NCI-H1694 treated with DMSO at 0.1 percent for 48 hours (cell line): ENCODE measurements around the gene RGS10.

ENCODE experiments used
- DNase-seq: peaks from one replicate; lab custom pipeline; 2025; lab: John Stamatoyannopoulos, UW

RGS10 gene

DNA sequence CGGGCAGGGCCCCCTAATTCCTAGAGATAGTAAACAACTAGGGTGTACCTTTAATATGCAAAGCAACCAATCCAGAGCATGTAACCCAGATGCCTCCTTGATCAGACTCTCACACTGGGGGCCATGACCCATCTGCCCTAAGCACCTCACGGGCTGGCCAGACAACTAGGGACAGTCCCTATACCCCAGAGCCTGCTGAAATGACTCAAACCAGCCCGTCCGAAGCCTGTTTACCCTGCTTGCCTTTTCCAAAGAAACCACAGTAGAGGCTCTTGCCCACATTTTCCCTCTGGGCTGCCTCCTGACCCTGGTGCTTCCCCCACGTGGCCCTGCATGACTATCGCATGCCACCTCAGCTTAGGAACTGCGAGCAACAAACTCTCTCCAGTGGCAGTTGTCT is 46.2 kb downstream of the RGS10 start:
- no peak for DNase-seq

DNA sequence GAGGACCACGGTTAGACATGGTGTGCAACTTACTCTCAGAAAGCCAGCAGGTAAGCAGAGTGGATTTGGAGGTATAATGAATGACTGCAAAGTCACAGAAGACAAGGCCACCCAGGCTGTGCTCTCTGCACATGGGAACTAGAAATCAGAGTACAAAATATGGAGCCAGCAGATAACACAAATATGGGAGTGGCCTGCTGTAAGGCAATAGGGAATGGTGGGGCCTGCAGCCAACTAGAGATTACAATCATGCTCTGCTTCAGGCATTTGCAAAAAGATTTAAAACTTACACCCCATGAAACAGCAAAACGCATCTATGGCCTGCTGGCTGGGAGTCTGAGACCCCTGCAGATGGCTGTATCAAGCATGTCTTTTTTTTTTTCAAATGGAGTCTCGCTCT is 47.0 kb downstream of the RGS10 start:
- DNase-seq, result no peak

DNA sequence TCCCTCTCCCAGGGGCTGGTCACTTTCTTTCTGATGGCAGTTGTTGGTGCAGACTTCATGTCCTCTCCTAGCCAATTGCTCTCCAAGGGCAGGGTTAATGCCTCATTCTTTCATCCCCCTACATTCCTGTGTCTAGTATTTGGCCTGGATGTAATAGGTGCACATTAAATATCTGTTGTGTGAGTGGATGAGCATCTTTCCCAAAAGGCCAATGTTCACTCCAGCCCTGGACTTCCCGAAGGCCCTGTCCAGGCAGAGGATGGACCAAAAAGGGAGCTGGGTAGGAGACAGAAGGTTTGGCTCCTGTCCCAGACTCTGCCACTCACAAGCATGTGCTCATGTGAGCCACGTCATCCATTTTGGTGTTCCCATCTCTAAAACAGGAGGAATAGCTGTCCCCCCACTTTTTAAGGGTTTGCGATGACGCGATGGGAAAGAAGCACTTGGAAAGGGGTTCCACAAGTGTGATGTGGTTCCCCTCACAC is 47.5 kb downstream of the RGS10 start:
- DNase-seq, result no peak

DNA sequence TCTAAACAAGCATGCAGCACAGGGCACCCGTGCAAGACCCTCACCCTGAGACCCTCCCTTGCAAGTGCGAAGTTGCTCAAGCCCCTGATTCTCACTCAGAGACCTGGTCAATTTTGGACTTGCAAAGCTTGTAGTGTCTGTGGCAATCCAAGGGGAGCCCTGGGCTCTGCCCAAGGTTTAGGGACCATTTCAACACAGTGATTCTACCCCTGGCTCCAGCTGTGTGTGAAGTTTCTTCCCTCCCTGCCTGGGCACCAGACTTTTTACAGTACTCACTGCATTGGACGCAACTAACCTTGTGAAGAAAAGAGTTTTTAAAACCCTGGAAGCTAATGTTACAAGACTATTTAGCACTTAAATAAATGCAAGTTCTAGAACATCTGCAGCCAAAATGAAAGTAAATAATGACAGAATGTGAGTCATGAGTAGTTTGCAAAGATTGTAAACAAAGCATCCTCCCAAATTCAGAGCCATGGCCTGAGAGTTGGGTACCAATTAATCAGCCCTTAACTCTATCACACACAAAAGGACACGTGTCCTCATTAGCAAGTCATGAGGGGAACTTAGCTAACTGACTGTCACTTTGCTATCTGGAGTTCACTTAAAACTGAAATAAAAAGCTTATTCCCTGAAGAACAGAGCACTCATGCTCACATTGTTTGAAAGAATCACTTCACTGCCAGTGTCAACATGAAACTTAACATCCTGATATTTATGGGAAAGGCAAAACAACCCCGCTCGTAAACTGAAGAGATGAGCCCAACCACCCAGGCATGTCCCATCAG is 48.1 kb downstream of the RGS10 start:
- no peak for DNase-seq

DNA sequence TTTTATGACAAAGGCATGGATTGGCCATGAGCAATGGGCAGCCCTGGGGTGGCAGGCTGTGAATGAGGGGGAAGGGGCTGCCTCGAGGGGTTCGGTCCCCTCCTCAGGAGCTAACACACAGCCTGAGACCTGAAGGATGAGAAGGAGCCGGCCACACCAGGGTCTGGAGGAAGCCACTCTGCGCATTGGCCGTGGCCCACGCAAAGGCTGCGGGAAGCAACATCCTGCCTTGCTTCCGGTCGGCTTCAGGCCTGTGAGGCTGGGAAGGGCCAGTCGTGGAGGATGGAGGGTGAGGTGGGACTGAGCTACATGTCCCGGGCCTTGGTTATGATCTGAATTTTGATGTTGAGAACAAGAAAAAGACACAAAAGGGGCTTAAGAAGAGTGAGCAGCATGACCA is 49.4 kb downstream of the RGS10 start:
- no peak for DNase-seq

DNA sequence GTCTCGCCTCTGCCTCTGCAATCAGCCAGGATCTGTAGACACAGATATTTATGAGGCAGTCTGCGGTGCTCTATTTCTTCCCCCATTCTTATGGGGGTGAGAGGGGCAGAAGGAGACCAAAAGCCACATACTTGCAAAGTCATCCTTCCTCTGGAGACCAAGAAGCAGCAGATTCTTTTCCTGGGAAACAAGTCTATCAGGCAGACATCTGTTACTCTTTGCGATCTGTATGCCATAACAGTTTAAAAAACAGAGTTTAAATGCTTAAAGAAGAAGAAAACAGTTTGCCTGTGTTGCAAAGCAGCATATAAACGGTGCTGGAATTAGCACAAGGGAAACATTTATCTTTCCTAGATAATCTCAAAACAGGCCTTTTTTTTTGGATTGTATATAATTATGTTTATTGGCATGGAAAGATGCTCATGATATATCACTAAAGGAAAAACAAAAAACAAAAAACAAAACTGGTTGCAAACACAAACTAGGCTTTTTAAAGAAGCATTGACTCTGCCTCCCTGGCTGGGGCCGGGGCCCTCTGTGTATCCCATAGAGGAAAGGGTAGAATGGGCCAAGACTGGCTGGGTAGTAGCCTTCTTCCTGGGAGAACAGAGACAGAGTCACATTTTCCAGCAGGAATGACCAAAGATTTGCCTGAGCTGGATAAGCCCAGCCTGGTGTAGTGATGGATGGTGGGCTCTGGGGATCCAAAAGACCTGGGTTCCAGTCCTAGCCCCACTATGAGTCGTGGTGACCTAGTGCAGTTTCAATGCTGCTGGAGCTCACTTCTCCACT is 50.4 kb downstream of the RGS10 start:
- DNase-seq, result no peak

DNA sequence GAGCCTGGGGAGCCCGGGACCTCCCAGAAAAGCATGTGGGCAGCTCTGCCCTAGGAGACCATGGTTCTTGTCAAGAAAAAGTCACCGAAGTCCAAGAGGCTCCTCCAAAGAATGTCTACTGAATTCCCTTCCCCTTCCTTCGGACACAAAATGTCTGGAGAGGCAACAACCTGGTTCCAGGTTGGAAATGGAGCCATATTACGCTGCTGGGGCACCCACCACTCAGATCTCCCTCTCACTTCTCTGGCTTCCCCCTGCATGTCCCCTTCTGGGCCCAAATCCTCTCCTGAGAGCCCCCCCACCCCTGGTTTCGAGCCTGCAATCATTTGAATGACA is 52.6 kb downstream of the RGS10 start:
- DNase-seq, result no peak

DNA sequence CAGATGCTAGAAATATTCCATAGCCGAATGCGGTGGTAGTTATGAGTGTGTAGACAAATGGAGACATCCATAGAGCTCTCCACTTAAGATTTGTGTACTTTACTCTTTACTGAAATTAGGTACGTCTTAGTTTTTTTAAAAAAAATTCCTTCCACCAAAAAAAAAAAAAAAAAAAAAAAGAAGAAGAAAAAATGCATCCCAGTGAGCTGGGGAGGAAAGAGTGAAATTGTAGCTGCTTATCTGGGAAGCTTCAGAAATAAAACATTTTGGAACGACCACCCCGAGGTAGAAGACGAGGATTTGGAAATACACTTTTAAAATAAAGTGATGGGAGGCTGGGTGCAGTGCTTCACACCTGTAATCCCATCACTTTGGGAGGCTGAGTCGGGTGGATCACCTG is 53.8 kb downstream of the RGS10 start:
- DNase-seq, result no peak

DNA sequence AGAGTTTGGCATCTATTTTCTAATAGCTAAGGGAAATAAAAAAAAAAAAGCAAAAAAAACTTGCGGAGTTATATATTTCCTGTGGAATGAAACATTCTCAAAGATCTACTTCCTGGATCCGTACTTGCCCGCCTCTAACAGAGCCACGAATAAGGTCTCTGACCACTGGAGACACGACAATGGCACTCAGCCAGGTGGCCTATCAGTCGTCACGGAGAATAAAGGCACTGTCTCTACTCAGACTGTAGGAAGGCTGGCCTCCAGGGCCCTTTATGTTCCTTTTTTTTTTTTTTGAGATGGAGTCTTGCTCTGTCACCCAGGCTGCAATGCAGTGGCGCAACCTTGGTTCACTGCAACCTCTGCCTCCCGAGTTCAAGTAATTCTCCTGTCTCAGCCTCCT is 58.7 kb downstream of the RGS10 start:
- DNase-seq, result no peak

DNA sequence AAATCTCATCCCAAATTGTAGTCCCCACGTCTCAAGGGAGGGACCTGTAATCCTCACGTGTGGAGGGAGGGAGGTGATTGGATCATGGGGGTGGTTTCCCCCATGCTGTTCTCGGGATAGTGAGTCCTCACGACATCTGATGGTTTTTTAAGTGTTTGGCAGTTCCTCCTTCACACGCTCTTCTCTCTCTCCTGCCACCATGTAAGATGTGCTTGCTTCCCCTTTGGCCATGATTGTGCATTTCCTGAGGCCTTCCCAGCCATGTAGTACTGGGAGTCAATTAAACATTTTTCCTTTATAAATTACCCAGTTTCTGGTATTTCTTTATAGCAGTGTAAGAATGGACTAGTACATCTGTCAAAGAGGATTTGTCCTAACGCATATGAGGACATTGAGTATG is 59.5 kb downstream of the RGS10 start:
- DNase-seq, result no peak

DNA sequence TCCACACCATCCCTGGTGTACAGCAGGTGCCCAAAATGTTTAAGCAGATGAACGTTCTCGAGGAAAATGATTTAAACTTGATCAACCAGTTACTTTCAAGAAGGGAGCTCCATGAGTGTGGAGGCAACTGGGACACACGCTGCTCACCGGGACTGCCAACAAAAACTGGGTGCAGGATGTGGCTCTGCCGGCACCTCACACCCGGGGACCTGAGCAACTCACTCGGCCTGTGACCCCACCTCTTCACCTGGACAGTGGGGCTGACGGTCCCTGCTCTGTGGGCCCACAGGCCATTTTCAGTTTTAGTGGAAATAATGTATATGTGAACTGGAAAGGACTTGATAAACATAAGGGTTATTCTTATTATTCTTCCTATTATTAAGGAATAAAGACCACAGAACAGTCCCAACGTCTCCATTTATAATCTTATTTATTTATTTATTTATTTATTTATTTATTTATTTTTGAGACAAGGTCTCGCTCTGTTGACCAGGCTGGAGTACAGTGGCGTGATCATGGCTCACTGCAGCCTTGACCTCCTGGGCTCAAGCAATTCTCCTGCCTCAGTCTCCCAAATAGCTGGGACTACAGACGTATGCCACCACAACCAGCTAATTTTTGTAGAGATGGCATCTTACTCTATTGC is 60.6 kb downstream of the RGS10 start:
- no peak for DNase-seq

DNA sequence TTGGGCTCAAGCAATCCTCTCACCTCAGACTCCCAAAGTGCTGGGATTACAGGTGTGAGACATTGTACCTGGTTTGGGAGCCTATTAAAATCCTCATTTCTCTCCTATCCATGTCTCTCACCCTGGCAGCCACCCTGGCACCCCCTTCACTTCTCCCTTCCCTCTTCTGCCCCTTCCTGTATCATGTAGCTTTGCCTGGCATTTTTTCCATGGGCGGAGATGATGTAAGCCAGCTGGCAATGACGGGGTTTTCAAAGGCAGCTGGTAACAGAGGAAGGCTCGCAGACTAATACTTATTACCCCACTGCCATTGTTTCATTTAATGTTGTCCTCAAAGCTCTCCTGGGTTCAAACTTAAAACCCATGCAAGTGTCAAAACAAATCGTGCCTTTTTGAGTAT is 61.9 kb downstream of the RGS10 start:
- DNase-seq, result no peak

DNA sequence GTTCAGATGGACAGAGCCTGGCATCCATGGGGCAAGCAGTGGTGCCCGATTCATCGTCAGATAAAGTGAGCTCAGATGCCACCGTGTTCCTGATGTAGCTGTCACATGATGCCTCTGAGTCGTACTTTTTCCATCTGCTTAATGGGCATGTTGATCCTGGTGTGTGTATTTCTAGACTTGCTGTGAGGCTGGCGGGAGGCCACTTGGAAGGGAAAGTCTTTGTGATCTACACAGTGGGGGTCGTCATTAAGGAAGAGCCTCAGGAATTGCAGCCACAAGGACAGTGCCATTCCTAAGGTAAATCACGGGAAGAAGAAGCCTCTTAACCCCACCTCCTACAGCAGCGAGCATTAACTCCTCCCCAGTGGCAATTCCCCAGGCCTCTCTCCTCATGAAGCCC is 63.0 kb downstream of the RGS10 start:
- DNase-seq, result no peak

DNA sequence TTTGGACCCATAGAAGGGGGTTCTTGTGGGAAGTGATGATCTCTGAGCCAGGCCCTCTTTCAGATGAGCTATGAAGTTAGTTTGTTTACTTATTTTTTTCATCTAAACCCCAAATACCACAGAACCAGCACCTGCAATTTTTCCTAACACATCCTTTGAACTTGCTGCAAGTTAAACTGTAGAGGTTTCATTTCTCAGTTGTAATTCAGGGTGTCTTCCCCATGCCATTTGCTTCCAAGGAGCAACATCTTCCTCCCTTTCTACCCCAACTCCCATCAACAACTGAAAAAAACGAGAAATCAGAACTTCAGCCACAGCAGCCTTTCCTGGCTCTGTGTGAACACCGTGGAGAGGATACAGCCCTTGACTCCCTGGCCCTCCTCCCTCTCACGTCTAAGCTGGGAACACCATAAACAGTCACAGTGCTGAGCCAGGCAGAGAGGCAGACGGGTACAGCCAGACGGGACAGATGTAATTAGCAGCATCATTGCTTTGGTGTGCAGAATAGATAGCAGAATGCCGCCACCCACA is 63.6 kb downstream of the RGS10 start:
- peak; percentile 48 for DNase-seq

DNA sequence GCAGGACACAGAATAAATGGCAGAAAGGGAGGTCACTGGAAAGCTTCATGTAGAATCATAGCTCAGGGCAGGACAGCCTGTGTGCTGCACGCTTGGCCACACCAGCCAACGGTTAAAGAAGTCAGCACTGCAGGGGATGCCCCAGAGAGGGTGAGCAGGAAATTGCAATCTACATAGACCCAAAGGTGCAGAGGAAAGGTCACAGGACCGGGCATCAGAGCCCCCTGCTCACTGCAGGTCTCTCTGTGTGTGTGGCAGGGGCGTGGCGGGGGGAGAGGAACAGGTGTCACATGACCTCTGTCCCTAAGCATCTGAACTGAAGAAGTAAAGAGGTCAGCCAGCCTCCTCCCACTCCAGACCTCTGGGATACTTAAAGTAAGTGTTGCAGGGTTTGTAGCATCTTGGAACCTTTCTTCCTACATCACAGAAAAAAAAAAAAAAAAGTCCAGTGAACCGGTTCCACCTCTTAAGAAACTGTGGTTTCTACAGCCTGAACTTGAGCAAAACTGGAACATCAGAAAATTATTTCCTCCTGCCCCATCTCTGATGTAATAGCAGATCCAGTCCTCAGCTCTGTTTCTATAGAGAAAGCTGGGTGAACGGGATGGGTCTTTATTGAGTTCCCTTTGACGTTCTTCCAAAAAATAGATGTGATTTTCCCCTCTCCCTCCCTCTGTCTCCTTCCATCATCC is 64.3 kb downstream of the RGS10 start:
- no peak for DNase-seq

DNA sequence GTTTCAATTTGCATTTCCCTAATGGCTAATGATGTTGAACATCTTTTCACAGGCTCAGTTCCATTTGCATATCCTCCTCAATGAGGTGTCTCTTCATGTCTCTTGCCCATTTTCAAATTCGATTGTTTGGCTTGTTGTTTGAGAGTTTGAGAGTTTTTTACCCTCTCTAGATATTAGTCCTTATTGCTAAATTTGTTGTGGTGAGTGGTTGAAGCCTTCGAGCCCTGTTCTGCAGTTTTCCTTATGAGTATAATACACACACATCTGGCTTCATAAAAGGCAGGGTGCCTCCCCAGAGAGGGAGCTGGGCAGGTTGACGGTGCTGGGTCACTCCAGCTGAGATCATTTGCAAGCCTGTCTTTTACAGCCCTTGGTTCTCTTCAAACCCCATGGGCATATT is 65.1 kb downstream of the RGS10 start:
- DNase-seq, result no peak

DNA sequence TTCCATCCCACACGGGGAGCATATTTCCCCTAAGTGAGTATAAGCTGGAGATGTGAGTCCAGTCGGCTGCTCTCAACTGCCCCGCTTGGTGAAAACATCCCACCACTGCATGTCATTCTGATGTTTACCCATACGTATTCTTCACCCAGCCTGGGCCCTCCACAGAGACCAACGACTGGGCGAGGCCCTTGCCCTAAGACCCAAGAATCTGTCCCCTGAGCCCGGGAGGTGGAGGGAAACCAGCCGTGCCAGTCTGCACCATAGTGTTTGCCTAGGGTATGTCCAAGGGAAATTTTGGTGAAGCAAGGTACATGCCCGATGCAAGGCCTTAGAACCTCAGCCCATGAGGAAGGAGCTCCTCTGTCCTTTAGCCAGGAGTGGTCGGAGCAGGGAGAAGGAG is 67.9 kb downstream of the RGS10 start:
- DNase-seq, result no peak

DNA sequence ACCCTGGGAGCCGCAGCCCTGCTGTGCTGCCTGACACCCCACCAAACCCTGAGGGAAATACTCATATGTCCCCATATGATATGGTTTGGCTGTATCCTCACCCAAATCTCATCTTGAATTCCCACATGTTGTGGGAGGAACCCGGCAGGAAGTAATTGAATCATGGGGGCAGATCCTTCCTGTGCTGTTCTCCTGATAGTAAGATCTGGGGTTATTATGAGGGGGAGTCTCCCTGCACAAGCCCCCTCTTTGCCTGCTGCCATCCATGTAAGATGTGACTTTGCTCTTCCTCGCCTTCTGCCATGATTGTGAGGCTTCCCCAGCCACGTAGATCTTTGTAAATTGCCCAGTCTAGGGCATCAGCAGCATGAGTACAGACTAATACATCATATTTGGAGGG is 68.7 kb downstream of the RGS10 start:
- DNase-seq, result no peak

DNA sequence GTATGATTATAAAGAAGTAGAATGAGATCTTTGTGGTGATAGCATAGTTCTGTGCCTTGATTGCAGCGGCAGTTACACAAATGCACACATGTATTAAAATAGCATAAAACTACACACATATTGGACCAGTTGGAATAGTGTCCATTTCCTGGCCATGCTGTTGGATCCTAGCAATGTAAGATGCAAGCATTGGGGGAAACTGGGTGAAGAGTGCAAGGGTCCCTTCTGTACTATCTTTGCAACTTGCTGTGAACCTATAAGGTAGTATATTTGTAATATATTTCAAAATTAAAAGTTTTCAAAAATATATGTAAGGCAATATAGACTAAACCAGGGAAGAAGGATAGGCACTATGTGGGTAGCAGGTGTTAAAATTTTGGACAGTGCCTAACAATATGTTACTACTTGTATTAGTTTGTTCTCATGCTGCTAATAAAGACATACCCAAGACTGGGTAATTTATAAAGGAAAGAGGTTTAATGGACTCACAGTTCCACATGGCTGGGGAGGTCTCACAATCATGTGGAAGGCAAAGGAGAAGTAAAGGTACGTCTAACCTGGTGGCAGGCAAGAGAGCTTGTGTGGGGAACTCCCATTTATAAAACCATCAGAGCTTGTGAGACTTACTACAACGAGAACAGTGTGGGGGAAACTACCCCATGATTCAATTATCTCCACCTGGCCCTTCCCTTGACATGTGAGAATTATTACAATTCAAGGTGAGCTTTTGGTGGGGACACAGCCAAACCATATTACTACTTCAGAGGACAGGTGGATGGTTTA is 71.4 kb downstream of the RGS10 start:
- DNase-seq, result no peak

DNA sequence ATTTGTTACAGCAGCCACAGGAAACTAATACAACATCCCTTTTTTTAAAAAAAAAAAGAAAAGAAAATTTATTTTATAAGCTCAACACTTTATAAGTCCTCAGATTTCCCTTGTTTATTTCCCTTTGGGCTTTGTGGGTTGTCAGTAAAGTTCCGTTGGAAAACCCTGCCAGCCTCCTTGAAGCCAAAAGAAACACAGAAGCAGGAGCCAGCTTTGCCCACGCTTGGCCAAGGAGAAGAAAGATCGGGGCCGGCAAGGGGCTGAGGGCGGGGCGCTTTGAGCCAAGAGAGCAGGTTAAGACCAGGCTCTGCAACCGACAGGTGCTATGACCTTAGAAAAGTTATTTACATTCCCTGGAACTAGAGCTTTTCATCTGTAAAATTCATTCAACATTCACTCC is 72.7 kb downstream of the RGS10 start:
- DNase-seq, result no peak

DNA sequence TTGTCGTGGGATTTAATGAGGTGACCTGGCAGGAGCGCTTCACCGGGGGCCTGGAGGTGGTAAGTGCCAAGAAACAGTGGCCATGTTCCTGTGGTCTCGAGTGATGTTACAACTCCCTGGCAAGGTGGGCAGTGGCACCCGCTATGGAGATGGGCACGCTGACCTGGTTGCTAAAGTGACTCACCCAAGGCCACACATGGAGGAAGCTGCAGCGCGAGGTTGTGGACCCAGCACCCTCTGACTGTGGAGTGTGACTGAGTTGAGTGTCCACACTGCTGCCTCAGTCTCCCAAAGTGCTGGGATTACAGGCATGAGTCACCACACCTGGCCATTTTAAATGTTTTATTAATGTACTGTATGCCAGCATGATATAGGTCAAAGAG is 73.2 kb downstream of the RGS10 start:
- DNase-seq, result no peak
